Neural crest cell (in vitro differentiated cells): ENCODE data around the gene TMTC1. TPM values are rescaled to one million over a fixed set of nuclear protein-coding genes. Genes with fewer than 3 reads are reported as not detected.

Experiments
- DNase-seq: peaks from one replicate; pipeline ENCODE4 v3.0.0; 2021; ENCODE audit warnings: low read depth, mixed read lengths, low spot score
- H3K27ac Mint-ChIP-seq: one replicate; pipeline ENCODE4 v1.8.0; 2021; ENCODE audit warnings: mild to moderate bottlenecking, mixed read lengths; ENCODE audit not compliant: unreplicated experiment
- H3K27me3 Mint-ChIP-seq: 2 replicates; pipeline ENCODE4 v1.8.0; 2021; ENCODE audit warnings: low read depth, mild to moderate bottlenecking, mixed read lengths
- H3K36me3 Mint-ChIP-seq: 2 replicates; pipeline ENCODE4 v1.8.0; 2021; ENCODE audit warnings: low read depth, mild to moderate bottlenecking, mixed read lengths
- H3K4me1 Mint-ChIP-seq: 2 replicates; pipeline ENCODE4 v1.8.0; 2021; ENCODE audit warnings: mixed read lengths
- H3K4me3 Mint-ChIP-seq: one replicate; pipeline ENCODE4 v1.8.0; 2021; ENCODE audit warnings: mild to moderate bottlenecking, mixed read lengths
- H3K9me3 Mint-ChIP-seq: 2 replicates; pipeline ENCODE4 v1.8.0; 2021; ENCODE audit warnings: mixed read lengths
- CTCF ChIP-seq: fragments of 200-600 bp; sonication (generic); conservative IDR thresholded peaks from 2 replicates; pipeline ENCODE4 v1.5.0; 2021; ENCODE audit warnings: antibody characterized with exemption, mild to moderate bottlenecking
- total RNA-seq: library from RNA; stranded (reverse); gene quantifications from 2 replicates; pipeline ENCODE4 v1.2.1, GENCODE V29; 2021

Gene TMTC1
- total RNA-seq, 1 donor from 2014 or later, result 13.1 TPM

GRCh38 chr12:29516431-29516875 is 267.3 kb downstream of the TMTC1 start:
- H3K36me3 Mint-ChIP-seq, result no peaks in the 10 kb centered on the region
- no peak overlapping the region for H3K27ac Mint-ChIP-seq
- H3K9me3 Mint-ChIP-seq, result no peaks in the 10 kb centered on the region
- DNase-seq, result no peak
- H3K4me3 Mint-ChIP-seq, result no peak overlapping the region
- no peak for TF ChIP-seq CTCF
- H3K4me1 Mint-ChIP-seq, result no peaks in the 10 kb centered on the region
- H3K27me3 Mint-ChIP-seq, result no peaks in the 10 kb centered on the region

- no peak overlapping the region for H3K4me3 Mint-ChIP-seq
- TF ChIP-seq CTCF, result no peak
Measured at GRCh38 chr12:29510591-29511185, 273.1 kb downstream of the TMTC1 start.

GRCh38 chr12:29509503-29509902 is 274.2 kb downstream of the TMTC1 start:
- Mint-ChIP-seq H3K4me3 (no peak overlapping the region), H3K36me3 (peaks cover 3% of the 10 kb centered on the region)

More at GRCh38 chr12:29510591-29511185, 273.1 kb downstream of the TMTC1 start:
- Mint-ChIP-seq H3K4me1 (peaks cover 7% of the 10 kb centered on the region), H3K27me3 (no peaks in the 10 kb centered on the region), H3K36me3 (no peaks in the 10 kb centered on the region), H3K9me3 (no peaks in the 10 kb centered on the region), H3K27ac (no peak overlapping the region)
- no peak for DNase-seq

GRCh38 chr12:29508949-29509348 is 274.8 kb downstream of the TMTC1 start:
- H3K27ac Mint-ChIP-seq, result no peak overlapping the region
- H3K36me3 Mint-ChIP-seq, result peaks cover 3% of the 10 kb centered on the region
- H3K9me3 Mint-ChIP-seq, result no peaks in the 10 kb centered on the region

More at GRCh38 chr12:29509503-29509902, 274.2 kb downstream of the TMTC1 start:
- Mint-ChIP-seq H3K27ac (no peak overlapping the region), H3K27me3 (no peaks in the 10 kb centered on the region), H3K9me3 (no peaks in the 10 kb centered on the region), H3K4me1 (peaks cover 7% of the 10 kb centered on the region)
- no peak for DNase-seq
- no peak for TF ChIP-seq CTCF

GRCh38 chr12:29505122-29505521 is 278.6 kb downstream of the TMTC1 start:
- no peak for DNase-seq
- H3K27me3 Mint-ChIP-seq, result no peaks in the 10 kb centered on the region
- H3K4me3 Mint-ChIP-seq, result no peak overlapping the region
- peaks cover 6% of the 10 kb centered on the region for H3K36me3 Mint-ChIP-seq
- H3K9me3 Mint-ChIP-seq, result no peaks in the 10 kb centered on the region
- H3K4me1 Mint-ChIP-seq, result no peaks in the 10 kb centered on the region
- no peak overlapping the region for H3K27ac Mint-ChIP-seq
- TF ChIP-seq CTCF, result no peak

More at GRCh38 chr12:29508949-29509348, 274.8 kb downstream of the TMTC1 start:
- Mint-ChIP-seq H3K27me3 (no peaks in the 10 kb centered on the region), H3K4me3 (no peak overlapping the region), H3K4me1 (peaks cover 7% of the 10 kb centered on the region)
- no peak for TF ChIP-seq CTCF
- no peak for DNase-seq
